PC-9 (cell line): Measurements from ENCODE around the gene ZDHHC19. TPM values are rescaled to one million over a fixed set of nuclear protein-coding genes. Genes with fewer than 3 reads are reported as not detected.
A peak's percentile ranks its signal among the peaks of the same experiment; 100 is the strongest.

Experiments
- BruUV-seq: library from RNA; stranded (reverse); fragments of 400-500 nt; replicated peaks from 2 replicates; lab custom pipeline; 2021; lab: Mats Ljungman, UMichigan
- CTCF ChIA-PET: fragments of 300-600 bp; sonication (Branson Sonifier 250); formaldehyde crosslinking; loops from one replicate; lab custom pipeline; 2022; ENCODE audit warnings: antibody characterized with exemption; lab: Charles Lee
- POLR2A ChIA-PET: fragments of 300-600 bp; sonication (Branson Sonifier 250); formaldehyde crosslinking; loops from one replicate; lab custom pipeline; 2022; ENCODE audit warnings: antibody characterized with exemption; ENCODE audit not compliant: unreplicated experiment; lab: Charles Lee
- DNase-seq, 2 experiments: peaks; one replicate each; pipeline versions ENCODE4 v3.0.0 to v3.0.0-alpha.2; 2015 to 2022; ENCODE audit warnings: mixed read lengths in 1 of 2
- H2AFZ ChIP-seq: fragments of 200-600 bp; sonication (generic); 2 replicates; pipeline ENCODE4 v1.8.1; 2017; ENCODE audit warnings: antibody characterized with exemption
- H3F3A ChIP-seq: fragments of 200-600 bp; sonication (generic); 2 replicates; pipeline ENCODE4 v1.8.1; 2017; ENCODE audit warnings: antibody characterized with exemption, mild to moderate bottlenecking, low read depth; ENCODE audit not compliant: insufficient read depth
- H3K27ac ChIP-seq: fragments of 200-600 bp; sonication (generic); 2 replicates; pipeline ENCODE4 v1.6.1; 2016; ENCODE audit warnings: mixed run types
- H3K27me3 ChIP-seq: fragments of 200-600 bp; sonication (generic); 2 replicates; pipeline ENCODE4 v1.6.1; 2016; ENCODE audit warnings: low read depth, mixed run types; ENCODE audit not compliant: insufficient read depth
- H3K36me3 ChIP-seq: fragments of 200-600 bp; sonication (generic); 2 replicates; pipeline ENCODE4 v1.6.1; 2016; ENCODE audit warnings: low read depth, mixed run types
- H3K4me1 ChIP-seq: fragments of 200-600 bp; sonication (generic); replicated peaks from 2 replicates; pipeline ENCODE4 v1.6.1; 2016; ENCODE audit warnings: mixed run types; ENCODE audit not compliant: insufficient read depth
- H3K4me2 ChIP-seq: fragments of 200-600 bp; sonication (generic); 2 replicates; pipeline ENCODE4 v1.6.1; 2017; ENCODE audit warnings: mixed run types
- H3K4me3 ChIP-seq: fragments of 200-600 bp; sonication (generic); 2 replicates; pipeline ENCODE4 v1.6.1; 2016; ENCODE audit warnings: mixed run types
- H3K79me2 ChIP-seq: fragments of 200-600 bp; sonication (generic); 2 replicates; pipeline ENCODE4 v1.6.1; 2017; ENCODE audit warnings: low read depth, mixed run types
- H3K9me2 ChIP-seq: fragments of 200-600 bp; sonication (generic); 2 replicates; pipeline ENCODE4 v1.8.1; 2017; ENCODE audit warnings: mild to moderate bottlenecking; ENCODE audit not compliant: insufficient read depth
- H3K9me3 ChIP-seq: fragments of 200-600 bp; sonication (generic); 2 replicates; pipeline ENCODE4 v1.8.1; 2016; ENCODE audit warnings: low read depth; ENCODE audit not compliant: insufficient read depth
- H4K20me1 ChIP-seq: fragments of 200-600 bp; sonication (generic); 2 replicates; pipeline ENCODE4 v1.8.1; 2017; ENCODE audit not compliant: insufficient read depth
- CTCF ChIP-seq: fragments of 200-600 bp; sonication (generic); conservative IDR thresholded peaks from 2 replicates; pipeline ENCODE4 v1.6.1; 2017; ENCODE audit warnings: mixed run types, antibody characterized with exemption, mild to moderate bottlenecking, moderate library complexity
- EZH2 ChIP-seq: fragments of 200-600 bp; sonication (generic); IDR thresholded peaks from 2 replicates; pipeline ENCODE4 v1.8.0; 2017; ENCODE audit warnings: antibody characterized with exemption, low read depth
- intact Hi-C: fragments of 100-400 bp; cut with micrococcal nuclease; formaldehyde crosslinking; loops from one replicate; pipeline ENCODE4 v1.10.0; 2022; ENCODE audit not compliant: unreplicated experiment
- total RNA-seq: library from RNA; stranded (reverse); gene quantifications from 2 replicates; pipeline ENCODE4 v1.2.3, GENCODE V29; 2021

ZDHHC19 gene
- total RNA-seq, 1 experiment from 2014 or later: not detected

- H3K9me3 ChIP-seq: no peaks in the 10 kb centered on the region
- H4K20me1 ChIP-seq: no peaks in the 10 kb centered on the region
- intact Hi-C loops: loop anchor here (5.0 kb wide), 1 partner anchor 117 kb away; the partner anchor contains the start of gene TM4SF19
- H3K4me1 ChIP-seq: peaks cover 12% of the 10 kb centered on the region
- BruUV-seq: no TSS peak
- no peak overlapping the region for H3K4me2 ChIP-seq
- no peaks in the 10 kb centered on the region for H3K36me3 ChIP-seq
- H3F3A ChIP-seq: no peaks in the 10 kb centered on the region
- no peaks in the 10 kb centered on the region for H3K27me3 ChIP-seq
- no peak for DNase-seq
- H3K79me2 ChIP-seq: no peaks in the 10 kb centered on the region
- POLR2A ChIA-PET: no interaction called here
- no peak overlapping the region for H3K4me3 ChIP-seq
- no peak overlapping the region for H3K27ac ChIP-seq
- TF ChIP-seq CTCF (no peak), EZH2 (no peak)
- H3K9me2 ChIP-seq: no peaks in the 10 kb centered on the region
- CTCF ChIA-PET: no interaction called here
- no peak overlapping the region for H2AFZ ChIP-seq
Observed at GRCh38 chr3:196219970-196220311, 8.7 kb upstream of the ZDHHC19 start.

GRCh38 chr3:196219194-196219969, 8.2 kb upstream of the ZDHHC19 start:
- Histone ChIP-seq H3K4me2 (peak overlapping the region; percentile 0; the same call in 1 of the 2 replicates), H3F3A (no peaks in the 10 kb centered on the region), H3K4me1 (peaks cover 12% of the 10 kb centered on the region), H3K27ac (no peak overlapping the region), H3K27me3 (no peaks in the 10 kb centered on the region), H3K4me3 (no peak overlapping the region), H4K20me1 (no peaks in the 10 kb centered on the region), H2AFZ (0 out of 2 replicates have a peak overlapping the region, but pooled peaks have one; percentile 34), H3K9me3 (no peaks in the 10 kb centered on the region), H3K9me2 (no peaks in the 10 kb centered on the region), H3K36me3 (no peaks in the 10 kb centered on the region), H3K79me2 (no peaks in the 10 kb centered on the region)
- ChIA-PET CTCF (interaction anchor here (0.6 kb wide), 1 partner anchor 40 kb away, joined by 4 read pairs; no protein-coding TSS in a partner anchor), POLR2A (interaction anchor here (0.7 kb wide), 1 partner anchor 655 kb away, joined by 3 read pairs; no protein-coding TSS in a partner anchor)
- no TSS peak for BruUV-seq
- intact Hi-C loops: loop anchor here (5.0 kb wide), 1 partner anchor 118 kb away; the partner anchor contains the start of gene TM4SF19
- DNase-seq: peak in 1 of 2 experiments; percentile 76
- TF ChIP-seq EZH2 (no peak), CTCF (no peak)

GRCh38 chr3:196218155-196218712, 7.0 kb upstream of the ZDHHC19 start:
- no TSS peak for BruUV-seq
- H3K36me3 ChIP-seq: no peaks in the 10 kb centered on the region
- H3K9me2 ChIP-seq: no peaks in the 10 kb centered on the region
- no peak overlapping the region for H3K4me3 ChIP-seq
- TF ChIP-seq EZH2 (no peak), CTCF (no peak)
- no peaks in the 10 kb centered on the region for H4K20me1 ChIP-seq
- DNase-seq: peak in 1 of 2 experiments; percentile 64
- intact Hi-C loops: loop anchor here (5.0 kb wide), 1 partner anchor 119 kb away; the partner anchor contains the start of gene TM4SF19
- H3K27me3 ChIP-seq: no peaks in the 10 kb centered on the region
- H3K4me1 ChIP-seq: peaks cover 12% of the 10 kb centered on the region
- H3K4me2 ChIP-seq: peak overlapping the region; percentile 11; the same call in 1 of the 2 replicates
- no peaks in the 10 kb centered on the region for H3F3A ChIP-seq
- POLR2A ChIA-PET: interaction anchor here (0.6 kb wide), 1 partner anchor 83 kb away, joined by 5 read pairs; no protein-coding TSS in a partner anchor
- H3K27ac ChIP-seq: no peak overlapping the region
- H3K9me3 ChIP-seq: no peaks in the 10 kb centered on the region
- CTCF ChIA-PET: interaction anchor here (0.6 kb wide), 1 partner anchor 20 kb away, joined by 3 read pairs; no protein-coding TSS in a partner anchor
- no peaks in the 10 kb centered on the region for H3K79me2 ChIP-seq
- H2AFZ ChIP-seq: no peak overlapping the region
